HG02870 (cell line): ENCODE results near the gene GABRD.
"Not testable (repeated sequence)": the region's sequence is repeated elsewhere in the genome, so short reads cannot be mapped to it uniquely, and the experiment has no call there.

Experiments
- ATAC-seq: cut with Tn5 transposase; IDR thresholded peaks from one replicate; pipeline ENCODE4 v1.9.1; 2021; ENCODE audit warnings: mild to moderate bottlenecking, moderate library complexity; ENCODE audit not compliant: unreplicated experiment

The GABRD gene, protein sequence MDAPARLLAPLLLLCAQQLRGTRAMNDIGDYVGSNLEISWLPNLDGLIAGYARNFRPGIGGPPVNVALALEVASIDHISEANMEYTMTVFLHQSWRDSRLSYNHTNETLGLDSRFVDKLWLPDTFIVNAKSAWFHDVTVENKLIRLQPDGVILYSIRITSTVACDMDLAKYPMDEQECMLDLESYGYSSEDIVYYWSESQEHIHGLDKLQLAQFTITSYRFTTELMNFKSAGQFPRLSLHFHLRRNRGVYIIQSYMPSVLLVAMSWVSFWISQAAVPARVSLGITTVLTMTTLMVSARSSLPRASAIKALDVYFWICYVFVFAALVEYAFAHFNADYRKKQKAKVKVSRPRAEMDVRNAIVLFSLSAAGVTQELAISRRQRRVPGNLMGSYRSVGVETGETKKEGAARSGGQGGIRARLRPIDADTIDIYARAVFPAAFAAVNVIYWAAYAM

DNA sequence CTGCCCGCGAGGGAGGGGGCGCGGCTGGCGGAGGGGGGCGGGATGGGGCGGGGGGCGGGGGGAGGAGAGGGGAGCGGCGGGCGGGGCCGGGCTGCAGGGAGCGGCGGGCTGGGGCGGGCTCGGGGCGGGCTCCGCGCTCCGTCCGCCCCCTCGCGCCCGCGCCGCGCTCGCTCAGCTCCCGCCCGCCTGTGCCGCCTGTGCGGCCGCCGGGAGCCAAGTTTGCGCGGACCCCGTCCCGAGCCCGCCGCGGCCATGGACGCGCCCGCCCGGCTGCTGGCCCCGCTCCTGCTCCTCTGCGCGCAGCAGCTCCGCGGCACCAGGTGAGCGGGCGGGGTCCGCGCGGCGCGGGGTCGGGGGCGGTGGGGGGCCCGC, at the start of gene GABRD:
TSS of gene GABRD (plus strand) at position 174 of the 372 bp plus-strand sequence. CDS start at position 253, 79 bp downstream.
- ATAC-seq = no peak

DNA sequence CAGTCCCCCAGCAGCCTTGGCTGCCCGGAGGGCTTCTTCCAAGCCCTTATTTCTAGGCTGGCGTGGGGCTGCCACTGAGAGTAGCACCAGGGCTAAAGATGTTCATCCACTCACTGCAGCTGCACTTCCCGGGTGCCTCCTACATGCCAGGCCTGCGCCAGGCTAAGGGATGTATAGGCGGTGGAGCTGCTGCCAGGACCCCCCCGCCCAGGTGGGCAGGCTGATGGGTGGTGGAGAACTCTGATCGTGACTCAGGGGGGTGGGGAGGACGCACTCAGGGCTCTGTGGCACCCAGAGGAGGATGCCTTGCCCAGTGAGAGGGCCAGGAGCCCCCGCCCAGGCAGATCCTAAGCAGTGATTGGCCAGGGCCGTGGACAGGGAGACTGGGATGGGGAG, 49.6 kb upstream of the GABRD start:
- ATAC-seq = no peak

DNA sequence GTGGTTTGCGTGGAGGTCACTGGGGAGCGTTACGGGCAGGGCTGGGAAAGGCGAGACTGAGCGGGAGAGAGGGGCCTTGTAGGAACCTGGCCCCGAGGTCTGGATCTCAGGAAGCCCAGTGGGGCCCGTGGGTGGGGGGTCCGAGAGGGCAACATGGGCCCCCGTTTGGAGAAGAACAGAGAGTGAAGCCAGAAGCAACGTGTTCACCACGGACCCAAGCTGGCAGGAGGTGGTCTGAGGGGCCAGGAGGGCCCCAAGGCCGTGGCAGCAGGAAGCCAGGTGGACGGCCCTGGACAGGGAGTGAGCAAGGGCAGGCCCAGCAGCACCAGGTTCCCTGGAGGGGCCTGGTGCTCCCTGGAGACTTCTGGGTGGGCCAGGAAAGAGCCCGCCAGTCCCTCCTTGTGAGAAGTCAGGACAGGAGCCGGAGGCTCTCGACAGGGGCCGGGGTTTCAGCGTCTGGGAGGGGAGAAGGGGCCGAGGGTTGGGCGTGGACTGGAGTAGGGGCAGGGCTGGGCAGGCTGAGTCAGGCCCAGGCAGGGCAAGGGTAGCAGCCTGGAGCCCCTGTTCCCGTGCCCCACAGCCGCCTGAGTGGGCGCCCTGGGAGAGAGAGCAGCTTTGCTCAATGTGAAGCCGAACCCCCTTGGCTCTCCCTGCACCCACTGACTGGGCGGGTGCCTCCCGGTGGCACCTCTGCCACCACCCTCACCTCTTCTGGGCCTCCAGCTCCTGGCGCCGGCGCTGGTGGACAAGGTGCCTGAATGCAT, 49.0 kb upstream of the GABRD start:
- no peak for ATAC-seq

DNA sequence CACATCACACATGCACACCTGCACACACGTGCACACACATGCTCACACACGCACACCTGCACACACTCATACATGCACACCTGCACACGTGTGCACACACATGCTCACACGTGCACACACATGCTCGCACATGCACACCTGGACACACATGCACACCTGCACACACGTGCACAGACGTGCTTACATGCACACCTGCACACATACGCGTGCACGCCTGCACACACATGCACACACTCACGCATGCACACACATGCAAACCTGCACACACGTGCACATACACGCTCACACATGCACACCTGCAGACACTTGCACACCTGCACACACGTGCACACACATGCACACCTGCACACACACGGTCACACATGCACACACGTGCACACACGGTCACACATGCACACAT, 48.1 kb upstream of the GABRD start:
- no peak for ATAC-seq

DNA sequence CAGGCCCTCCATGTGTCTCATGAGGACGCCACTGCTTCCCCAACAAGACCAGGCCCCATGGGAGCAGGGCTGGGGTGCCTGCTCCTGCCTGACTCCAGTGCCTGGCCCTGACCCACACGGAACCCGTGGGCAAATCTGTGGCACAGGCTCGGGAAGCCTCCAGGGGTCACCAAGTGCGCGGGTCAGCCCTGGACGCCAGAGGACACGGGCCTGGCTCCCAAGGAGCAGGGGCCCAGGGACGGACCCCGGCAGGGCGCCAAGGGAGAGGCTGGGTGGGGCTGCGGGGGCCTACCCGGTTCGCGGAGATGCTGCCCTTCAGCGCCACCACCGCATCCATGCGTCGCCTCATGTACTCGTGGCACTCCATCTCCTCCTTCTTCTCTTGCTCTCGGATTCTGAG, 47.5 kb upstream of the GABRD start:
- no peak for ATAC-seq

DNA sequence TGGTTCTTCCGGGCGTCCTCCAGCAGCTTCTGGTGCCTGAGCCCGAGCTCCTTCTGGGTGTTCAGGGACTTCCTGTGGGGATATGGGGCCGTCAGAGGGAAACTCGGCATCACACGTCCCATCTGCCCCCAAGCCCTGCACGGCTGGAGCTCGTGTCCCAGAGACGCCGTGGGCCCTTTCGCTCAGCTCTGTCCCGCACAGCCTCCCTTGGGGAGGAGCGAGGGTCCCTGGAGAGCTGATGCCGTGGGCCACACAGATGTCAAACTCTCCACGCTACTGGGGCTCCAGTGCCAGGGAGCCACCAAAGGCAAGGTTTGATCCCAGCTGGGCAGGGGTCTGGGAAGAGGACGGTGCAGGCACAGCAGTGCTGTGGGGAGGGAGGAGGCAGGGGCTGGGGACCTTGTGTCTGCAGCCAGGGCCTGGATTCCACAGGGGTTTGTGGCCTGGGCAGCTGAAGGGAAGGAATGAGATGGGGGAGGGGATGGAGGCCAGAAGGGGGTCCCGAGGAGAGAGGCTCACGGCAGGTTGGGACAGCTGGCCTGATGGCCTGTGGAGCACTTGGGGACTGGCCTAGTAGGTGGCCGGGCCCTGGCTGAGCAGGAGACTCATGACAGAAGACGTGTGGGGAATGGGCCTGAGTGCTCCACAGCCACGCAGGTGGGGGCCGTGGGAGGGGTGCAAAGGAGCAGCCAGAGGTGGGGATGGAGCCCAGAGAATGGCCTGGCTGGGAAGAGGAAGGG, 46.0 kb upstream of the GABRD start:
- ATAC-seq = no peak

DNA sequence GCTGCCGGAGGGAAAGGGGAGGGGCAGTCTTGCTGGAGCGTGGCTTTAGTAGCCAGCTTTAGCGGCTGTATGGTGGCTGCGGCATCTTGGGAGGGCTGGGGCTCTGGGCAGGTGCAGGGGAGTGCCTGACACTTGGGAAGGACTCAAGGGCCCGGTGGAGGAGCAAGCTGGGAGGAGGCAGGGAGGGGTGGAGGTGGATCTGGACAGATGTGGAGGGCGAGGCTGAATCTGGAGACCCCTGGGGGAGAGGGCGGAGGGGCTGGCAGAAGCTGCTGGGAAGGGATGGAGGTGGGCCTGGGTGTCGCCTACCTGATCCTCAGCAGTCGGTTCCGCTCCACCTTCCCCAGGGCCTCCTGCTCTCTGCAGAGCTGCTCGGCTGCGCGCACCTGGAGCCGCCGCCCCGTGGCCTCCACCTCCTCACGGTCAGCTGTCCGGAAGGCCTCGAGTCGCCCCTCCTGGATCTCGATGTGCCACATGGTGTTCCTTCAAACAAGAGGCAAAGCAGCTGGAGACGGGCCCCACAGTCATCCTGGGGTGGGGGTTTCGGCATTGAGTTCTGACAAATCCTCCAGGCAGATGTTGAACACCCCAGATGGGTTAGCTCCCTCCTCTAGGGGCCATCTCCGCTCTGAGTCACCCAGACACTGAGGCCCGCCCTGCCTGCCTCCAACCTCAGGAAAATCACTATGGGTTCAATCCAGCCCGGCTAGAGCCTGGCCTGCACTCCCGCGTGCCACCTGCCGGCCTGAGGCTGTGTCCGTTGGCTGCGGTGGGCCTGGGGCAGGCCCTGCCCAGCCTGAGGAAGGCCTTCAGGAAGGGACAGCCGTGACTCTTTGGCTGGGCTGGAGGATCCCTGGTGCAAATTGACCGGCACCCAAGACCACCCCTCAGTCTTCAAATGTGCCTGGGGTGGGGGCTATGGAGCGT, 45.2 kb upstream of the GABRD start:
- no peak for ATAC-seq

DNA sequence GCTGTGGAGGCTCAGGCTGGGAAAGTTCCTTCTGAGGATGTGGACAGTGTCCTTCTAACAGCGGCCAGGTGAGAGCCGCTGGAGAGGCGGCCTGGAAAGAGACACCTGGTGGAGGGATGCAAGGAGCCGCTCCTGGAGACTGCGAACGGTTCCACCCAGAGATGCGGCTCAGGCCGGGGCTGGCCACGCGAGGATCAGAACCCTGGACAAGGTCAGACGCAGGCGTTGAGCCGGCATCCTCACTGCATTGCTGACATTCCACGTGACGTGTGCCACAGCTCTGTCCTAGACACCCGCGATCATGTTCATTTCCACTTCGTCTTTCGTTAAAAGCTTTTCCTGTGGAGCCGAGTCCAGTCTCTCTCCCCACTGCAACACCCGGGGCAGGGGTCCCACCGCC, 44.3 kb upstream of the GABRD start:
- ATAC-seq = no peak

DNA sequence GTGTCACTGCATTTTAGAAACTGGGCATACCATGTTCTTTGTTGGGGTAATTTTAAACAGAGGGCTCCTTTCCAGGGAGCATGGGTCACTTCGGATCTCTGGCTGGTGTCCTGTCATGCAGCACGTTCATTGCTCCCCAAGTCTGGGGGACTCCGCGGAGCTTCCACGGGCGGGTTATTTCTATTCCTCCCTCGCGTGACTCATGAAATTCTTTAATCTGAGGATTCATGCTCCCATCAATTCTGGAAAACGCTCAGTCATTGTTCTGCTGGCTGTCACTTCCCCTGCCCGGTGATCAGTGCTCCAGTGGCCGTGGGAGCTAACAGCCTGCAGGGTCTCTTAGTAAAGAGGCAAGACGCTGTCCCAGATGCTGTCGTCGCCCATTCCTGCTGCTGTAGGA, 43.6 kb upstream of the GABRD start:
- no peak for ATAC-seq

DNA sequence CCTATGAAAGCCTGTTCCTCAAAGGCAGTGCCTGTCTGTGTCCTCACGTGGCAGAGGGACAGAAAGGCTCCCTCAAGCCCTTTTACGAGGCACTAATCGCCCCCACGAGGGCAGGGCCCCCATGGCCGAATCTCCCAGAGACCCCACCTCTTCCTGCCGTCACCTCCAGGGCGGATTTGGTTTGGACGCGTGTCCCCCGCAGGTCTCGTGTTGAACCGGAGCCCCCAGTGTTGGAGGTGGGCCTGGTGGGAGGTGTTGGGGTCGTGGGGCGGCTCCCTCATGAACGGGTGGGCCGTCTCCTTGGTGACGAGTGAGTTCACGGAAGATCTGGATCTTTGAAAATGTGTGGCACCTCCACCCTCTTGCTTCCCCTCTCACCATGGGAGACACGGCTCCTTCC, 43.1 kb upstream of the GABRD start:
- no peak for ATAC-seq

DNA sequence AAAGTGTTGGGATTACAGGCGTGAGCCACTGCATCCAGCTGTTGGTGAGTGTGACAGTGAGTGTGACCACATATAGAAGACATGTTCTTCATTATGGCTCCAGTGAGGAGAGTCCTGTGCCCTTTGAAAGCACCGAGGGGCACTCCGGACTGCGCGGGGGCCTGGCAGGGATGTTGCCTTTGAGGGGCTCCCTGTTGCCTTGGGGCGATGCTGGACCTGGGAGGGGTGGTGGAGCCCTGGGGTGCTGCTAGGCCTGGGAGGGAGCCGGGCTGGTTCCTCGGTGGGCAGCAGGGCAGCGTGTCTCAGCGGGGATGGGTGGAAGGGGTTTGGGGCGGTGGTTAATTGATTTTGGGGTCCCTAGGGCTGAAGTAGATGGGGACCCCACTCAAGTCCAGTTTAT, 41.0 kb upstream of the GABRD start:
- ATAC-seq = no peak

DNA sequence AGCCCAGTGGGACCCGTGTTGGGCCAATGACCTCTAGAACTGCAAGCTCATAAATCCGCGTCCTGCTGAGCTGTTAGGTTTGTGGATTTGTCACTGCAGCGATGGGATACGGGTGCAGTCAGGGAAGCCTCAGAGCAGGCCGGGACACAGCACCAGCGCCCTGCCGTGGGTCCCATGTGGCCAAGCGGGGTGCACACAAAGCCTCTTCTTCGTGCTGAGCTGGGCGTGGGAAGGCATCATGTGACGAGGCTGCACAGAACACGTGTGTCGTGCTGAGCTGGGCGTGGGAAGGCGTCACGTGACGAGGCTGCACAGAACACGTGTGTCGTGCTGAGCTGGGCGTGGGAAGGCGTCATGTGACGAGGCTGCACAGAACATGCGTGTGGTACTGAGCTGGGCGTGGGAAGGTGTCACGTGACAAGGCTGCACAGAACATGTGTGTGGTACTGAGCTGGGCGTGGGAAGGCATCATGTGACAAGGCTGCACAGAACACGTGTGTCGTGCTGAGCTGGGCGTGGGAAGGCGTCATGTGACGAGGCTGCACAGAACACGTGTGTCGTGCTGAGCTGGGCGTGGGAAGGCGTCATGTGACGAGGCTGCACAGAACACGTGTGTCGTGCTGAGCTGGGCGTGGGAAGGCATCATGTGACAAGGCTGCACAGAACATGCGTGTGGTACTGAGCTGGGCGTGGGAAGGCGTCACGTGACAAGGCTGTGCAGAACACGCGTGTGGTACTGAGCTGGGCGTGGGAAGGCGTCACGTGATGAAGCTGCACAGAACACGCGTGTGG, 40.3 kb upstream of the GABRD start:
- not testable (repeated sequence) for ATAC-seq

DNA sequence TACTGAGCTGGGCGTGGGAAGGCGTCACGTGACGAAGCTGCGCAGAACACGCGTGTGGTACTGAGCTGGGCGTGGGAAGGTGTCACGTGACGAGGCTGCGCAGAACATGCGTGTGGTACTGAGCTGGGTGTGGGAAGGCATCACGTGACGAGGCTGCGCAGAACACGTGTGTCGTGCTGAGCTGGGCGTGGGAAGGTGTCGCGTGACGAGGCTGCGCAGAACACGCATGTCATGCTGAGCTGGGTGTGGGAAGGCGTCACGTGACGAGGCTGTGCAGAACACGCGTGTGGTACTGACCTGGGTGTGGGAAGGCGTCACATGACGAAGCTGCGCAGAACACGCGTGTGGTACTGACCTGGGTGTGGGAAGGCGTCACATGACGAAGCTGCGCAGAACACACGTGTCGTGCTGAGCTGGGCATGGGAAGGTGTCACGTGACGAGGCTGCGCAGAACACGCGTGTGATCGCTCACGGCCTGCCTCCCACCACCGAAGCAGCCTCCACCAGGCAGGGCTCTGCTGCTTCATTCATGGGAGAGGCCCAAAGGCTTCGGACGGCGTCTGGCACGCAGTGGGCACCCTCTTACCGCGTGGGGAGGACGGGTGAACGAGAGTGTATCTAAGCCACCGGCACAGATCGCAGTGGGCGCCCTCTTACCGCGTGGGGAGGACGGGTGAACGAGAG, 39.5 kb upstream of the GABRD start:
- ATAC-seq = no peak

DNA sequence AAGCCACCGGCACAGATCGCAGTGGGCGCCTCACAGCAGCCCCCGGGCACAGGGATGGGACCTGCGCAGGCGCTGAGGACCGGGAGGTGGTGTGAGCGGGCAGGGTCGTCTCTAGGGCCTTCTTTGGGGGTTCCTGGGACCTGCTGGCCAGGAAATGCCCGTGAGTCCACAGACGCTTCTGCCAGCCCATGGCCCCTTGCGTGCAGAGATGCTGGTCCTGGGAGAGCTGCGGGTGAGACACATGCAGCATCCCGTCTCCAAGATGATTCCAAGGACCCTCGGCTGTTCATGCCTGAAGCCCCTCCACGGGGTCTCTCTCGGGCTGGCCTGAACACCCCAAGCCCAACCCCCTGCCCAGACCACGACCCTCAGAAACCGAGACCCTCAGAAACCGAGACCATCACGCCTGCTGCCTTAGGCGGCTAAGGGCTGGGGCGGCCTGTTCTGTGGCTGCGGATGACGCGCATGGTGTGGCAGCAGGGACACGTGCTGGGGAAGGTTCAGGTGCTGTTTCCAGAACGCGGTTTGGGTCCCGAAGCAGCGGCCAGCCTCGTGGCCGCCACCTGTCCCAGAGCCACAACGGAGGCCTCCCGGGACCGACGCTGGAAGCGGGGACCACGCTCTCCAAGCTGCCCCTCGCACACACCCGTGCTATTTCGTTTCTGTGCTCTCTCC, 38.5 kb upstream of the GABRD start:
- ATAC-seq = no peak

DNA sequence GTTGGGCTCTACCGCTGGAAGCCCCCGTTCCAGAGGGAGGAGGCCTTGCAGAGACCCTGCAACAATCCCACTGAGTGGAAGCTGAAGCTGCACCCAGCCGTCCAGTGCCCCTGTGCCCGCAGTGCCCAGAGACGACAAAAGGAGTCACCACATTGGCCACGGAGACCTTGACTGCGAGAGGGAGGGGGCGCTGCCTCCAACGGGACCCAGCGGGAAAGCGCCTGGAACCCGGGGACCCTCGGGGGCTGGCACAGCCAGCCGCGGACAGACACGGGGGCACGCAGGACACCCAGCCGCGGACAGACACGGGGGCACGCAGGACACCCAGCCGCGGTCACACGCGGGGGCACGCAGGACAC, 38.0 kb upstream of the GABRD start:
- no peak for ATAC-seq

DNA sequence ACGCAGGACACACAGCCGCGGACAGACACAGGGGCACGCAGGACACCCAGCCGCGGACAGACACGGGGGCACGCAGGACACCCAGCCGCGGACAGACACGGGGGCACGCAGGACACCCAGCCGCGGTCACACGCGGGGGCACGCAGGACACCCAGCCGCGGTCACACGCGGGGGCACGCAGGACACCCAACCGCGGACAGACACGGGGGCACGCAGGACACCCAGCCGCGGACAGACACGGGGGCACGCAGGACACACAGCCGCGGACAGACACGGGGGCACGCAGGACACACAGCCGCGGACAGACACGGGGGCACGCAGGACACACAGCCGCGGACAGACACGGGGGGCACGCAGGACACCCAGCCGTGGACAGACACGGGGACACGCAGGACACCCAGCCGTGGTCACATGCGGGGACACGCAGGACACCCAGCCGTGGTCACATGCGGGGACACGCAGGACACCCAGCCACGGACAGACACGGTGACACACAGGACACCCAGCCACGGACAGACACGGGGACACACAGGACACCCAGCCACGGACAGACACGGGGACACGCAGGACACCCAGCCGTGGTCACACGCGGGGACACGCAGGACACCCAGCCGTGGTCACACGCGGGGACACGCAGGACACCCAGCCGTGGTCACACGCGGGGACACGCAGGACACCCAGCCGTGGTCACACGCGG, 37.4 kb upstream of the GABRD start:
- not testable (repeated sequence) for ATAC-seq

DNA sequence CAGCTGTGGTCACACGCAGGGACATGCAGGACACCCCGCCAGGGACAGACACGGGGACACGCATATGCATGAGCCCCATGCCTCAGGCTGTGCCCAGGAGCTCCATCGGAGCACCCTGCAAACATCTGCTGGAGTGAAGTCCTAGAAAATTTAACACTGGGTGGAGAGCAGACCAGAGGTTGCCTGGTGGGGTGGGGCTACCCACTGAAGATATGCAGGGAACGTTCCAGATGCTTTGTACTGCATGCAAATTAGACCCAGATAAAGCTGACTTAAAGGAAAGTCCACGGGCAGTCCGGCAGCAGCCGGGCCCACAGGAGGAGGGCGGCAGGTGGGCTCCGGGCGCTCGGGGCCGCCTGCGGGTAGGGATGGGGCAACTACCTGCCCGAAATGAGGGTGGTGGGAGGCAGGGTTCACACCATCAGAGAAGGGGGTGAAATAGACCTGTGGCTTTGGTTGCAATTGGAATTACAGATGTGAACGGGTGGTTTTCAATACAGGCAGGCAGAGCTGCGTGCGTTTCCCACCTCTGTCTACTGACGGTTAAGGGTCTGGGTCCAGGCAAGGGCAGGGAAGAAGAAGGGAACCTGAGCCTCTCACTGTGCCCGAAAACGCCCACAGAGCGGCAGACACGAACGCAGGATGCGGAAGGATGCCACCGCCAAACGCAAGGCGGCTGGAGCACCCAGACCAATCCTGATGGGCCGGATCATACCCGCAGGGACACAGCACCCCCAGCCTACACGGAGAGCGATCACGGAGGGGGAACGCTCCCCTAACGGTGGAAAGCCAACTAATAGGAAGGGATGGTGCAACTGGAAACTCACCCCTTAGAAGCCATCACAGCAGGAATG, 36.5 kb upstream of the GABRD start:
- no peak for ATAC-seq
